Glomerular visceral epithelial cell (primary cell): Measurements from ENCODE around the gene NUP62.

Experiments used
- DNase-seq: peaks from one replicate; pipeline ENCODE4 v3.0.0-alpha.2; 2016; ENCODE audit errors: extremely low spot score

NUP62 gene

DNA sequence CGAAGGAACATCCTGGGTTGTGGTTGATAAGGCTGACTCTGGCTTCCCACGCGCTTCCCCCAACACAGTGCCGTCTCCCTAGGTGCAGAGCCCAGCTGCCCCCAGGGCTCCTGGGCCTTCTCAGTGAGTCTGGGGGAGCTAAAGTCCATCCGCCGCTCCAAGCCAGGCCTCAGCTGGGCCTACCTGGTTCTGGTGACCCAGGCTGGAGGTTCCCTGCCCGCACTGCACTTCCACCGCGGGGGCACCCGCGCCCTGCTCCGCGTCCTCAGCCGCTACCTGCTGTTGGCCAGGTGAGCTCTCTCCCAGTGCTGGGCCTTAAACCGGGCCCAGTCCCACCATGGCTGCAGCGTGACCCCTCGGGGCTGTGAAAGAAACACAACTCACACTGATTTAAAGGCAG is 48.1 kb downstream of the NUP62 start:
- no peak for DNase-seq

DNA sequence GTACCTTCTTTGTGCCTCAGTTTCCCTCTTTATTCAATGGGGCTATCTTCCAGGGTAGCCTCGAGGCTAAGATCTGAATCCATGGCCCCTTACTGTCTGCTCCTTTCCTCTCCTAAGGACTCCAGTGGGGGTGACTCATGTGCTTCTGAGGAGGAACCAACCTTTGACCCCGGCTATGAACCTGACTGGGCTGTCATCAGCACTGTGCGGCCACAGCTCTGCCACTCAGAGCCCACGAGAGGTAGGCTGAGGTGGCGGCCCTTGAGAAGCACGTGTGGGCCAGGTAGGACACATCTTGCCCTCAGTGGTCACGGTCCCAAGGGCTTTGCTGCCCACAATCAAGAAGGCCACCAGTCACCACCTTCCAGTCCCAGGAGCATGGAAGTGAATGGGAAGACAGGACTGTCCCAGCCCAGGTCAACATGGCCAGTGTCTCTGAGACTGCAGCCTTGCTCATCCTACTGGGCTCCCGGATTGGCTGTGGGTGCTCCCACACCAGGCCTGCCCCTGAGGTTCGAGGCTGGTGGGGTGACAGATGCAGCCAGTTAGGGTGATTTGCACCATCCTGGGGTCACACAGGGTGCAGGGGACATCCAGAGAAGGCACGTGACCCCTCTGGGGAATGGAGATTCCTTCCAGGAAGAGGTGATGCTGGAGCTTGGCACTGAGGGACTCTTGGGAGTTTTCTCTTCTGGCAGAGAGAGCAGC is 49.0 kb downstream of the NUP62 start:
- no peak for DNase-seq

DNA sequence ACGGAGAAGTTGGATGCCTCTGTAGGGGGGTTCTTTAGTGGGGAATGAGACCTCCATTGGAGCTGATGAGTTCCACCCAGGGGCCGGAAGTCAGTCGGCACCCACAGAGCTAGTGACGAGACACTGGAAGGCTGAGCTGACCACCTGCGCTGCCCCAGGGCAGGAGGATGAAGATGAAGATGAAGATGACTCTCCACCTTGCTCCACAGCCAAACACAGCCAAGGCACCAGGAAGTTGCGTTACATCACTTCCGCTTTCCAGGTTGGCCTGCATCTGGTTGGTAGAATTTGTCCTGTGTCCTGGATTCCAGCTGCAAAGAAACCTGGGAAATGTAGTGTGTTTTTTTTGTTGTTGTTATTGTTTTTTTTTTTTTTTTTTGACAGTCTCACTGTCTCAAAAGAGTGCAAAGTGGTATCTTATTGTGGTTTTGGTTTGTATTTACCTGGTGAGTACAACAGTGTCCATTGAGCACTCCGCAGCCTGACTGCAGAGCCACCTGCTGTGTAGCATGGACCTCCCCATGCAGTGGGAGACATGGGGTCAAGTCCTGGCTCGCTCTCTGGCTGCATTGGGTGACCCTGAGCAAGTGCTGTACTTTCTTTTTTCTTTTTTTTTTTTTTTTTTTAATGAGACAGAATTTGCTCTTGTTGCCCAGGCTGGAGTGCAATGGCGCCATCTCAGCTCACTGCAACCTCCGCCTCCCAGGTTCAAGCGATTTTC is 49.9 kb downstream of the NUP62 start:
- DNase-seq = no peak

DNA sequence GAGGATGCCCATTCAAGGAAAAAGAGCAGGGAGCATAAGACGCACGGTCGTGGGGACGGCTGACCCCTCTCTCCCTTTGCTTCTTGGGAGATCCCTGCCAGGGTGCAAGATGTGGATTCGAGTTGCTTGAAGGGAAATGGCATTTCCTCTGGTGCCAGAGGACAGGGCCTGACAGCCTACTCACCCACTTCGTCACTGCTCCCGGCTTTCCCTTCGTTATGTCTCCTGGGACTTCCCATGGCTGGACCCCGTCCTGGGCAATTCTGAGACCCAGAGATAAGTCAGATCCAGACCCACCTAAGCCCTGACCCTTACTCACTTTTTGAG is 50.6 kb downstream of the NUP62 start:
- no peak for DNase-seq

DNA sequence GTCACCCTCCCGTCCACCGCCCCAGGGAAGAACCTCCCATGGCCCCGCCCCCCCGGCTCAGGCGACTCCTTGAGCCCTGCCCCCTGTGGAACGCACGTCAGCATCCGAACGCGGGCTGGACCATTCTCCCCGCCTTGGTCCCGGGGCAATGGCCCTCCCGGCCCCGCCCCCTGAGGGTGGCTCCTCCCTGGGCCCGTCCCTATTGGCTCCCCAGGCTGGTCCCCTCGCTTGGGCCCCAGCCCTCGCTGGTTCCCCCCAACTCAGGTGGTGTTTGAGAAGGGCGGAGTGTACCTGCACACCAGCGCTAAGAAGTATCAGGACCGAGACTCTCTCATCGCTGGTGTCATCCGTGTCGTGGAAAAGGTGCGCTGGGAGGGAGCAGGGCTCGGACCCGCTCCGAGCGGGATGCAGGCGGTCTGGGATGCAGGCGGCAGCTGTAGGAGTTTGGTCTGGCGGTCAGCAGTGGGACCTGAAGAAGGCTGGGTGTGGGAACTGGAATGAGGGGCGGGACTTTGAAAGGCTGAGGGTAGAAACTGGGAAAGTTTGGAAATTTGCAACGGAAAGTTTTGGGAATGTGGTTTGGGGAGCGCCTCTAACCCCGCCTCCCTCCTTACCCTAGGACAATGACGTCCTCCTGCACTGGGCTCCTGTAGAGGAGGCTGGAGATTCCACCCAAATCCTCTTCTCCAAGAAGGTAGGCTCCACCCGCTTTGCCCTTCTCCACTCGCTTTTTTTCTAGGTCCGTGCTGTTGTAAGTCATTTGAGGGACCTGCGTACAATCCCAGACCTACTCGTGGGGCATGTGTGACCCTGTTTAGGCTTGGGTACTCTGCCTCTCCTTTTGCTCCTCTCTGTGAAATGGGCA is 51.2 kb downstream of the NUP62 start:
- DNase-seq = peak; percentile 98

DNA sequence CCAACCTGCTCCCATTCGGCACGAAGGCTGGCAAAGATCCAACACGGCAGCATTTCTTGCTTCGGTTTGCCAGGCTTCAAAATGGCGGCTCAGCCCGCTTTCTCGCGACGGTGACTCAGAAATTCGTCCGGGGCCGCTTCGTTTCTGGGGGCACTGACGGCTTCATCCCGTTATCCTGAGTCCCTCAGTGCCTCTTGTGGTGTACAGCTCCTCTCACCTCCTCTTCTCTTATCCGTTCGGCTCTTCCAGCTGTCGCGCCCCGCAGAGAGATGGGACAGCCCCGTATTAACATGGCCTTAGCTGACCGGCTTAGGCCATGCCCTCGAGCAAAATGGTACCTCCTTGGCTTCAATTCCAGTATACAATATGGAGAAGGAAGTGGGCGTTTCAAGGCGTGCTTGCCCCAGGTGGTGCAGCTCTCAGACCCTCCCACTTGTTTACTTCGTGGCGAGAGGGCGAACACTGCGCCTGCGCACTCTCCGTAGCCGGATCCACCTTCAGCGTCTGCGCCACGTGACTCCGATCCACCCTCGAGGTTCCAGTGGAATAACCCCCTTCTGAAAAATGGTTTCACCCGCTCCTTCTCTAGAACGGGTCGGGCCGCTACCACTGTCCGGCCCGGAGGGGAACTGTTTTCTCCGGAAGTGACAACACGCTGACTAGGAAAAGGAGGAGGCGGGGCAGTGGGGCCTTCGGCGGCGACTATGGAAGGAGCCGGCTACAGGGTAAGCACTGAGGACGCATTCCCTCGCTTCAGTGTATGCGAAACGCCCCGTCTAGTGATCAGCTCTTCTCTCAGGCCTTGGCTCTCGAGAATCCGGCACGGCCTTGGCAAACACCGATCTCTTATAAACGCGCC is 52.1 kb downstream of the NUP62 start, which contains the start of the genes AKT1S1 and TBC1D17:
Gene AKT1S1 (minus strand): TSS at position 336 of the 859 bp plus-strand sequence. CDS start 4,060 bp downstream, outside the sequence.
Gene TBC1D17 (plus strand): TSS at position 683 of the 859 bp plus-strand sequence. CDS start 22 bp downstream, at position 705.
- peak; percentile 100 for DNase-seq

DNA sequence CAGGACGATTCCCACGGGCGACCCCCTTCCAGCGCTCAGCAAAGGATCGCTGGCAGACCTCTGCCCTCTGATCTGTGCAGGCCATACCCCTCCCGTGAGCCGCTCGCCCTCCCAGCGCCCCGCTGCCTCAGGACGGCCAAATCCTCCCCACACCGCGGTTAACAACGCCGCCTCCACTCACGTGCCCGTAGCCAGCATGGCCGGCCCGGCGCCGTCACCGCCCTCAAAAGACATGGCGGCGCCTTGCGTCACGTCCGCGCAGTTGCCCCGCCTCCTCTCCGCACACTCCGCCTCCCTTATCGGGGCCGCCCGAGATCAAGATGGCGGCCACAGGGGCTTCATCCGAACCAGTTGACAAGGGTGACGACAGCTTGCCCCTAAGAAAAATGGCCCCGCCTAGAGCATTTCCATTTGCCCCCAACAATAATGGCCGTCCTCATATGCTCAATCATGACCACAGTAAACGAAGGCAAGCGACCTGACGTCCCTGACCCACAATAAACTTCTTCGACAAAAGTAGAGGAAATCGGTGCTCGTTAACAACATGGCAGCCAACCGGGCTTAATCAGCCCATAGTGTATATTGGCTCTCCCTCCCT is 52.8 kb downstream of the NUP62 start:
- peak; percentile 99 for DNase-seq

DNA sequence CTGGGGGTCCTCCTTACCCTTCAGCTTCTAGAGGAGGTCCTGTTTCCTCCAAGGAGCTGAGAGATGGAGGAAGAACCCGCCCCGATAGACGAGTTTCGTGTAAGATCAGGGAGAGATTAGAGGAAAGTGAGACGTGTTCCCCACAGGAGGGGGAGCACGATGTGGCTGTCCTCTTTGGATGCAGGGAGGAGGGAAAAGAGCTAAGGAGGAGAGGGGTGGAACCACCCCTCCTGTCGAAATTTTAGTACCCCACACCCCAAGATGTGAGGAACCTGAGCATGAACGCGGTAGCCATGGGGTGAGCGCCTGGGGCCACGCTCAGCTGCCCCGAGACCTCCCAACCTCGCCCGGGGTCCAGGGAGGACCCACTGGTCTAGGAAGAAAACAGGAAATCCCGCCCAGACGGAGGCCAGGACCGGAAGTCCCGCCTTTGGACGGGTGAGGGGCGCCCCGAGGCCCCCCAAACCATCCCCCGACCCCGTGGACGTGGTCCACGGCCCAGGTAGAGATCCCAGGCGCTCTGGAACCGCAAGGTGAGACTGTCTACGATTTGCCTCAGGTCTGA is 53.4 kb downstream of the NUP62 start:
- DNase-seq = peak; percentile 50

- no peak for DNase-seq
Observed at GRCh38 chr19:49875177-49875576, 54.1 kb downstream of the NUP62 start.

DNA sequence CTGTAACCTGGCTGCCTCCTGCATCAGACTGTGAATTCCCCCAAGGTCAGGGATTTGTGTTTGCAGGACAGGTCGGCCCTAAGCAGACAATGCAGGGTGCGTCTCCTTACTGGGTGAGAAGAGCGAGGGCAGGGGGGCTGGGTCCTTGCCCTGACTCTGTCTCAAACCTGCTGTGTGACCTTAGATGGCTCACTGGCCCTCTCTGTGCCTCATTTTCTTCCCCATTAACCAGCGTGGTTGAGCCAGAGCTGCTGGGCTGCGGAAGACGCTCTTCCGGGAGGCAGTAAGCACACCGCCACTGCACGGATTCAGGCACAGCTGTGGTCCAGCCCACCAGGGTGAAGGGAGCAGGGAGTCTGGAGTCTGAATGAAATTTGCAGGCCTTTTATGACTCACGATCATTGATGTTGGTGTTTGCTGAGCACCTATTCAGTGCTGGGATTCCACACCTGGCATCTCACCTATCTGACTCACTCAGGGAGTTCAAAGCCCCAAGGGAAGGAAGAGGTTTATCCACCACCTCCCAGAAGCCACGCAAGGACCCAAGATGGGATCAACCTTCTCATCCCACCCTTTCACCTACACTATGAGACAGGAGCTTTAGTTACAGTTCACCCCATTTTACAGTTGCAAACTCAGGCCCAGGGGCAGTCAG is 54.7 kb downstream of the NUP62 start:
- DNase-seq = no peak

DNA sequence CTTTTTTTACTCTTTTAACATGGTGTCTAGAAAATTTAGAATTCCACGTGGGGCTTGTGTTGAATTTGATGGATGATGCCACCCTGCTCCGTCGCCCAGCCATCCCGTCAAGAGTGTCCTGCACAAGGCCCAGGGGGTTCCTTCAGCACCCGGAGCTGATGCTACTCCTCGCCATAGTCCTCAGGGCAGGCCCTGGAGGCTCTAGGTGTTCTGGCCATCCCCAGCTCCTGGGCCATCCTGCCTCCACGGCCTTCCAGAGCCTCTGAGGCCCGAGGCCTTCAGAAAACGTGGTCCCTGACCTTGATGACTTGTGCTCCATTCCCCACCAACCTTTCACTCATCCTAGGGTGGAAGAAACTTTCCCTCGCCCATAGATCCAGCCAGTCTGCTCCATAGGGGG is 55.5 kb downstream of the NUP62 start:
- DNase-seq = no peak

DNA sequence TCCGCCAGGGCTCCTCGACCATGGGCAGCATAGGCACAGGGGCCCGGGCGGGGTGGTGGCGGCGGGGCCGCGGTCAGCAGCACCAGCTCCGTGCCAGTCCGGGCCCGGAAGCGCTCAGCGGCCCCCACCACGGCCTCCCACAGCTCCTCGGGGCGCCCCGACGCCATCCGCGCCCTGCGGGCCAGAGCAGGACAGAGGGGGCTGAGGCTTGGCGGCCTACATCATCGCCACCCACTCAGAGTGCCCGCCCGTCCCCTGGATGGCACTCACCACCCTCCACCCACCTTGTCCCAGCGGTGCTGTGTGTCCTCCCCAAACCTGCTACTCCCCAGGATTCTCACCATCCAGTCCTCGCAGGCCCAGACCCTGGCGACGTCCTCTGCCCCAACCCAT is 56.2 kb downstream of the NUP62 start:
- DNase-seq = no peak

GRCh38 chr19:49872245-49873128 is 56.8 kb downstream of the NUP62 start:
- DNase-seq = no peak

GRCh38 chr19:49871349-49871985 is 57.8 kb downstream of the NUP62 start:
- DNase-seq = no peak

GRCh38 chr19:49870309-49870901 is 58.9 kb downstream of the NUP62 start:
- no peak for DNase-seq

GRCh38 chr19:49869484-49870308 is 59.6 kb downstream of the NUP62 start:
- peak; percentile 100 for DNase-seq

GRCh38 chr19:49869009-49869483 is 60.3 kb downstream of the NUP62 start:
- DNase-seq = no peak
